ENCODE measurements around the gene ERICH6.

Gene ERICH6

GRCh38 chr3:150635526-150635925 lies 68.2 kb downstream of the ERICH6 start:
- ChIA-PET POLR2A (no interaction called here), CTCF (no interaction called here)
- H3K9me3 ChIP-seq (ENCODE audit: control insufficient read depth, insufficient read depth, low read depth, low read length): no peaks in the 10 kb centered on the region
- no peak for TF ChIP-seq ZBTB44 (tag by site-specific recombination; IDR thresholded peaks at IDR 0.05)
- no peak for TF ChIP-seq ZNF2 (tag by site-specific recombination; IDR thresholded peaks at IDR 0.05)
- TF ChIP-seq ZNF76 (tag by site-specific recombination; IDR thresholded peaks at IDR 0.05; ENCODE audit: borderline replicate concordance, low read depth): no peak
- TF ChIP-seq SCRT1 (tag by site-specific recombination; IDR thresholded peaks at IDR 0.05; ENCODE audit: borderline replicate concordance): no peak
- TF ChIP-seq ZBTB10 (tag by site-specific recombination; IDR thresholded peaks at IDR 0.05): no peak
- TF ChIP-seq ZNF561 (tag by site-specific recombination; IDR thresholded peaks at IDR 0.05; ENCODE audit: borderline replicate concordance): no peak
- TF ChIP-seq ZSCAN5A (tag by site-specific recombination; IDR thresholded peaks at IDR 0.05): no peak
- no peak overlapping the region for H3K4me3 ChIP-seq (ENCODE audit: low read depth, low read length)
- H3K27ac ChIP-seq (ENCODE audit: extremely low read depth, low read depth, low read length): no peak overlapping the region
- no peaks in the 10 kb centered on the region for H3K4me1 ChIP-seq (ENCODE audit: control insufficient read depth, insufficient read depth, low read length)
- peaks cover 0 to 1% of the 10 kb centered on the region in 2 experiments; a peak in 1 of 3 replicates for H3K36me3 ChIP-seq (ENCODE audit: control insufficient read depth in 2 of 2, insufficient read depth in 1 of 2, low read length in 2 of 2)

- Histone ChIP-seq H3K36me3 (ENCODE audit: control insufficient read depth in 2 of 2, insufficient read depth in 1 of 2, low read length in 2 of 2) (peaks cover 0 to 5% of the 10 kb centered on the region in 2 experiments; a peak in 1 of 3 replicates), H3K9me3 (ENCODE audit: control insufficient read depth, insufficient read depth, low read depth, low read length) (no peaks in the 10 kb centered on the region), H3K4me1 (ENCODE audit: control insufficient read depth, insufficient read depth, low read length) (no peaks in the 10 kb centered on the region), H3K27ac (ENCODE audit: extremely low read depth, low read depth, low read length) (no peak overlapping the region), H3K4me3 (ENCODE audit: low read depth, low read length) (no peak overlapping the region)
- TF ChIP-seq ZNF549 (tag by site-specific recombination; IDR thresholded peaks at IDR 0.05) (no peak), ZNF175 (tag by site-specific recombination; IDR thresholded peaks at IDR 0.05) (no peak), ZNF266 (tag by site-specific recombination; IDR thresholded peaks at IDR 0.05; ENCODE audit: low read depth) (no peak), ZFP3 (tag by site-specific recombination; IDR thresholded peaks at IDR 0.05; ENCODE audit: low read depth) (no peak), ZNF548 (tag by site-specific recombination; IDR thresholded peaks at IDR 0.05) (no peak), SP3 (tag by site-specific recombination; IDR thresholded peaks at IDR 0.05) (no peak), ZNF660 (tag by site-specific recombination; IDR thresholded peaks at IDR 0.05) (no peak), ZNF2 (tag by site-specific recombination; IDR thresholded peaks at IDR 0.05) (no peak), ZFP41 (tag by site-specific recombination; IDR thresholded peaks at IDR 0.05; ENCODE audit: borderline replicate concordance) (no peak), ZNF24 (tag by site-specific recombination; IDR thresholded peaks at IDR 0.05) (no peak), ZNF302 (tag by site-specific recombination; IDR thresholded peaks at IDR 0.05; ENCODE audit: low read depth) (no peak), MYNN (tag by site-specific recombination; IDR thresholded peaks at IDR 0.05; ENCODE audit: borderline replicate concordance) (no peak), ZEB2 (tag by site-specific recombination; IDR thresholded peaks at IDR 0.05) (no peak)
- CTCF ChIA-PET: no interaction called here
- POLR2A ChIA-PET: no interaction called here
Measured at GRCh38 chr3:150635076-150635475, 68.6 kb downstream of the ERICH6 start.
